GM23338 (cell line): Measurements from ENCODE around the gene ATP5ME. TPM values are rescaled to one million over a fixed set of nuclear protein-coding genes. Genes with fewer than 3 reads are reported as not detected.

ENCODE experiments used
- ATAC-seq: fragments of 200-7000 bp; cut with Tn5 transposase; 3 replicates; pipeline ENCODE4 v1.9.1; 2020
- DNase-seq: peaks from one replicate; pipeline ENCODE4 v3.0.0-alpha.2; 2015; ENCODE audit warnings: low spot score
- H2AFZ ChIP-seq: fragments of 200-600 bp; sonication (generic); 2 replicates; pipeline ENCODE4 v1.8.0; 2016; ENCODE audit warnings: antibody characterized with exemption, mild to moderate bottlenecking, moderate library complexity
- H3F3A ChIP-seq: fragments of 200-600 bp; sonication (generic); replicated peaks from 2 replicates; pipeline ENCODE4 v1.8.0; 2017; ENCODE audit warnings: antibody characterized with exemption, mixed run types, low read depth
- H3K27ac ChIP-seq: fragments of 200-600 bp; sonication (generic); 2 replicates; pipeline ENCODE4 v1.6.1; 2016; ENCODE audit warnings: low read depth
- H3K27me3 ChIP-seq: fragments of 200-600 bp; sonication (generic); 2 replicates; pipeline ENCODE4 v1.8.0; 2016; ENCODE audit warnings: mild to moderate bottlenecking, mixed run types, moderate library complexity; ENCODE audit not compliant: insufficient read depth
- H3K36me3 ChIP-seq: fragments of 200-600 bp; sonication (generic); 2 replicates; pipeline ENCODE4 v1.8.0; 2016; ENCODE audit warnings: mild to moderate bottlenecking; ENCODE audit not compliant: insufficient read depth
- H3K4me1 ChIP-seq: fragments of 200-600 bp; sonication (generic); 2 replicates; pipeline ENCODE4 v1.8.0; 2016; ENCODE audit warnings: mild to moderate bottlenecking, moderate library complexity; ENCODE audit not compliant: insufficient read depth
- H3K4me2 ChIP-seq: fragments of 200-600 bp; sonication (generic); 2 replicates; pipeline ENCODE4 v1.7.1; 2017; ENCODE audit warnings: mixed run types
- H3K4me3 ChIP-seq: fragments of 200-600 bp; sonication (generic); 2 replicates; pipeline ENCODE4 v1.6.1; 2016; ENCODE audit warnings: mixed run types
- H3K79me2 ChIP-seq: fragments of 200-600 bp; sonication (generic); replicated peaks from 2 replicates; pipeline ENCODE4 v1.8.0; 2017; ENCODE audit warnings: mild to moderate bottlenecking; ENCODE audit not compliant: insufficient read depth
- H3K9me2 ChIP-seq: fragments of 200-600 bp; sonication (generic); 2 replicates; pipeline ENCODE4 v1.8.0; 2017; ENCODE audit not compliant: insufficient read depth
- H4K20me1 ChIP-seq: fragments of 200-600 bp; sonication (generic); replicated peaks from 2 replicates; pipeline ENCODE4 v1.8.0; 2017; ENCODE audit warnings: mild to moderate bottlenecking; ENCODE audit not compliant: insufficient read depth
- H3K27ac Mint-ChIP-seq: 2 replicates; pipeline ENCODE4 v1.8.0; 2020; ENCODE audit warnings: inconsistent platforms, mild to moderate bottlenecking, moderate library complexity, mixed read lengths
- H3K27me3 Mint-ChIP-seq: 3 replicates; pipeline ENCODE4 v1.8.0; 2022; ENCODE audit warnings: low read depth, mild to moderate bottlenecking, moderate library complexity, mixed read lengths, inconsistent platforms; ENCODE audit not compliant: insufficient read depth, poor library complexity
- H3K36me3 Mint-ChIP-seq: 3 replicates; pipeline ENCODE4 v1.8.0; 2021; ENCODE audit warnings: low read depth, mild to moderate bottlenecking, inconsistent platforms, moderate library complexity, mixed read lengths
- H3K4me1 Mint-ChIP-seq: 3 replicates; pipeline ENCODE4 v1.8.0; 2020; ENCODE audit warnings: mild to moderate bottlenecking, inconsistent platforms, mixed read lengths
- H3K4me3 Mint-ChIP-seq: 3 replicates; pipeline ENCODE4 v1.8.0; 2021; ENCODE audit warnings: moderate library complexity, mild to moderate bottlenecking, inconsistent platforms, mixed read lengths
- H3K9me3 Mint-ChIP-seq: 3 replicates; pipeline ENCODE4 v1.8.0; 2020; ENCODE audit warnings: moderate library complexity, mild to moderate bottlenecking, inconsistent platforms, mixed read lengths
- CREB1 ChIP-seq: fragments of 250-450 bp; sonication (Bioruptor Pico); IDR thresholded peaks from 2 replicates; pipeline ENCODE4 v1.5.0; 2020; ENCODE audit warnings: low read depth, mild to moderate bottlenecking, moderate library complexity
- EZH2 ChIP-seq: fragments of 200-600 bp; sonication (generic); IDR thresholded peaks from one replicate; pipeline ENCODE4 v1.8.0; 2017; ENCODE audit warnings: antibody characterized with exemption, mild to moderate bottlenecking, low read depth; ENCODE audit not compliant: unreplicated experiment
- EZH2phosphoT487 ChIP-seq: fragments of 200-600 bp; sonication (generic); IDR thresholded peaks from one replicate; pipeline ENCODE4 v1.8.1; 2018; ENCODE audit warnings: antibody characterized with exemption; ENCODE audit not compliant: unreplicated experiment
- JUNB ChIP-seq: IDR thresholded peaks from one replicate; pipeline ENCODE4 v1.6.1; 2016; ENCODE audit warnings: antibody characterized with exemption; ENCODE audit not compliant: unreplicated experiment
- NANOG ChIP-seq: IDR thresholded peaks from 2 replicates; pipeline ENCODE4 v1.6.1; 2016; ENCODE audit warnings: antibody characterized with exemption, borderline replicate concordance
- POLR2AphosphoS5 ChIP-seq: IDR thresholded peaks from 2 replicates; pipeline ENCODE4 v1.6.1; 2016; ENCODE audit warnings: antibody characterized with exemption, low read depth
- STAT1 ChIP-seq: IDR thresholded peaks from one replicate; pipeline ENCODE4 v1.6.1; 2016; ENCODE audit warnings: antibody characterized with exemption; ENCODE audit not compliant: unreplicated experiment
- ZNF114 ChIP-seq: fragments of 250-450 bp; sonication (Bioruptor Pico); IDR thresholded peaks from 2 replicates; pipeline ENCODE4 v1.5.0; 2020; ENCODE audit warnings: mild to moderate bottlenecking, moderate library complexity
- ZNF331 ChIP-seq: fragments of 250-450 bp; sonication (Bioruptor Pico); IDR thresholded peaks from 2 replicates; pipeline ENCODE4 v1.5.0; 2020; ENCODE audit warnings: low read depth, mild to moderate bottlenecking, moderate library complexity
- polyA plus RNA-seq: library from polyadenylated mRNA; unstranded; fragments of >200 nt; fragmentation: Nextera tagmentation; extraction: Ambion mirVana; gene quantifications from 2 replicates; pipeline ENCODE4 v1.2.1, GENCODE V29; 2016
- total RNA-seq: library from RNA; depleted of rRNA; stranded (reverse); fragments of >200 nt; shearing (Covaris generic); gene quantifications from 2 replicates; pipeline ENCODE4 v1.2.3, GENCODE V29; 2014
- TF ChIP-seq, protein P1 (sequence below): IDR thresholded peaks from one replicate; pipeline ENCODE4 v1.6.1; 2018; ENCODE audit warnings: antibody characterized with exemption; ENCODE audit not compliant: unreplicated experiment
- TF ChIP-seq, protein P2 (sequence below), 2 experiments: fragments of 200-600 bp in 1 of 2; sonication (generic) in 1 of 2; conservative IDR thresholded peaks; 2 replicates each; pipeline versions ENCODE4 v1.5.1 to v1.6.1; 2016 to 2017; ENCODE audit warnings: antibody characterized with exemption in 2 of 2, low read depth in 2 of 2, mild to moderate bottlenecking in 2 of 2, moderate library complexity in 1 of 2
- TF ChIP-seq, protein P3 (sequence below): fragments of 250-450 bp; sonication (Bioruptor Pico); IDR thresholded peaks from 2 replicates; pipeline ENCODE4 v1.5.0; 2020; ENCODE audit warnings: mild to moderate bottlenecking, moderate library complexity

The ATP5ME gene
- total and polyA plus RNA-seq, 2 experiments from 2014 or later = 60.5 to 2,021 TPM

DNA sequence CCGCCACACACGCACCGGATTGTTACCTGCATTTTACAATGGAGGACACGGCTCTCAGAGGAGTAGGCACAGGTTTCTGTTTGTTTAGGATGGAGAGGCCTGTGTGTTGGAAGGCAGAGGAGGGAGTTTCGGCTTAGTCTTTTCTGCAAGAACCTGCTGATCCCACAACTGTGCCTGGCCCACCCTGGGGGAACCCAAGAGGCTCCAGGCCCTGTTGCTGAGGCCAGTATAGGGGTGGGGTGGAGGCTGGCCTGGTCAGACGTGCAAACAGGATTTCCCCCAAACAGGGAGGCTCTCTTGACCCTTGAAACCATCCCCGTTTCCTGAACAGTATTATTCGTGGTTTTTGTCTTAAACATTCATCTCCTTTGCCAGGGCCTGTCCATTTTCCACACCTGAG lies 15.6 kb upstream of the ATP5ME start (continued):
- TF ChIP-seq, protein P1, sequence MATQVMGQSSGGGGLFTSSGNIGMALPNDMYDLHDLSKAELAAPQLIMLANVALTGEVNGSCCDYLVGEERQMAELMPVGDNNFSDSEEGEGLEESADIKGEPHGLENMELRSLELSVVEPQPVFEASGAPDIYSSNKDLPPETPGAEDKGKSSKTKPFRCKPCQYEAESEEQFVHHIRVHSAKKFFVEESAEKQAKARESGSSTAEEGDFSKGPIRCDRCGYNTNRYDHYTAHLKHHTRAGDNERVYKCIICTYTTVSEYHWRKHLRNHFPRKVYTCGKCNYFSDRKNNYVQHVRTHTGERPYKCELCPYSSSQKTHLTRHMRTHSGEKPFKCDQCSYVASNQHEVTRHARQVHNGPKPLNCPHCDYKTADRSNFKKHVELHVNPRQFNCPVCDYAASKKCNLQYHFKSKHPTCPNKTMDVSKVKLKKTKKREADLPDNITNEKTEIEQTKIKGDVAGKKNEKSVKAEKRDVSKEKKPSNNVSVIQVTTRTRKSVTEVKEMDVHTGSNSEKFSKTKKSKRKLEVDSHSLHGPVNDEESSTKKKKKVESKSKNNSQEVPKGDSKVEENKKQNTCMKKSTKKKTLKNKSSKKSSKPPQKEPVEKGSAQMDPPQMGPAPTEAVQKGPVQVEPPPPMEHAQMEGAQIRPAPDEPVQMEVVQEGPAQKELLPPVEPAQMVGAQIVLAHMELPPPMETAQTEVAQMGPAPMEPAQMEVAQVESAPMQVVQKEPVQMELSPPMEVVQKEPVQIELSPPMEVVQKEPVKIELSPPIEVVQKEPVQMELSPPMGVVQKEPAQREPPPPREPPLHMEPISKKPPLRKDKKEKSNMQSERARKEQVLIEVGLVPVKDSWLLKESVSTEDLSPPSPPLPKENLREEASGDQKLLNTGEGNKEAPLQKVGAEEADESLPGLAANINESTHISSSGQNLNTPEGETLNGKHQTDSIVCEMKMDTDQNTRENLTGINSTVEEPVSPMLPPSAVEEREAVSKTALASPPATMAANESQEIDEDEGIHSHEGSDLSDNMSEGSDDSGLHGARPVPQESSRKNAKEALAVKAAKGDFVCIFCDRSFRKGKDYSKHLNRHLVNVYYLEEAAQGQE = no peak

DNA sequence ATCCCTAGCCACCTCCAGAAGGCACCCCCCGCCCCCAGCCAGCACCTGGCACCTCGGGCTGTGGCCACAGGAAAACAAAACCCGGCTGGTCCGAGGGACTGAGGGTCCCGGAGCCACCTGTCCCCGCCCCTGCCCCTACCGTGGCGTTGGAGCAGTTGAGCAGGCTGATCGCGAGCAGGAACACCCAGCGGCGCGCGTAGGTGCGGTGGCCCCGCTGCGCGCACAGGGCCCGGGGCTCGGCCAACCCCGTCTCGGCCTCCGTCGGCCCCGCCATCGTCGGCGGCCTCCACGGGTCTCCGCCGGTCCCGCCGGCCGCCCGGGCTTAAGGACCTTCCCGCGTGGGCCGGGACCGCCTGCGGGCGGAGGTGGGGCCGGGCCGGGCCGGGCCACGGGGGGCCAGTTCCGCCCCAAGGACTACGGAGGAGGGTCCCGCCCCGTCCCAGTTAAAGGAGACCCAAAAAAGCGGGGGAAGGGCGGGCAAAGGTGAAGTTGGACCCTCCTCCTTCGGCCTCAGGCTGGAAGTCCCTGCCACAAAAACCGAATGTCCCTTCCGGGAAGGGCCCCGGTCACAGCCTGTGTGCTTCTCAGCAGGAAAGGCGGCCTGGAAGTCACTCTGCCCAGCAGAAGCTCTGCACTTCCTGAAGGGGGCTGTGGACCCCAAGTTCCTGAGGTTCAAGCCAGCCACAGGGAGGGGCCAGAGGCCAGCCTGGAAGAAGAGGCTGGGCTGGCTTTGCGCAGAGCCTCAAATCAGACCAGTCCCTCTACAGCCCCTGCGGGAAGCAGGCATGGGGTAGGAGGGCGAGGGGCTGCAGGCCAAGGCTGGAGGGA lies 15.0 kb upstream of the ATP5ME start, which contains the start of gene SLC49A3:
TSS of gene SLC49A3 (minus strand) at position 298 of the 828 bp plus-strand sequence. CDS start at position 274, 24 bp downstream.
- Mint-ChIP-seq H3K36me3 (no peaks in the 10 kb centered on the region; the same call in 2 of the 3 replicates), H3K27ac (no peak within 1 kb of the TSS), H3K4me3 (peak within 1 kb of the TSS; percentile 65), H3K9me3 (no peaks in the 10 kb centered on the region; the same call in 1 of the 3 replicates), H3K4me1 (peaks cover 24% of the 10 kb centered on the region), H3K27me3 (peaks cover 5% of the 10 kb centered on the region)
- H2AFZ ChIP-seq = peak within 1 kb of the TSS; percentile 98
- H4K20me1 ChIP-seq = no peaks in the 10 kb centered on the region
- H3K27ac ChIP-seq = no peak within 1 kb of the TSS; the same call in 1 of the 2 replicates
- peak within 1 kb of the TSS; percentile 63 for H3K4me3 ChIP-seq
- DNase-seq (peak; percentile 78), ATAC-seq (peak; percentile 29)
- no peaks in the 10 kb centered on the region for H3K27me3 ChIP-seq
- H3K4me2 ChIP-seq = peak within 1 kb of the TSS; percentile 91
- no peaks in the 10 kb centered on the region for H3K9me2 ChIP-seq
- H3K4me1 ChIP-seq = peaks cover 8% of the 10 kb centered on the region
- no peaks in the 10 kb centered on the region for H3K79me2 ChIP-seq
- H3K36me3 ChIP-seq = no peaks in the 10 kb centered on the region
- H3F3A ChIP-seq = 0 out of 2 replicates have a peak, but pooled peaks cover 3% of the 10 kb centered on the region
- TF ChIP-seq, protein P2, sequence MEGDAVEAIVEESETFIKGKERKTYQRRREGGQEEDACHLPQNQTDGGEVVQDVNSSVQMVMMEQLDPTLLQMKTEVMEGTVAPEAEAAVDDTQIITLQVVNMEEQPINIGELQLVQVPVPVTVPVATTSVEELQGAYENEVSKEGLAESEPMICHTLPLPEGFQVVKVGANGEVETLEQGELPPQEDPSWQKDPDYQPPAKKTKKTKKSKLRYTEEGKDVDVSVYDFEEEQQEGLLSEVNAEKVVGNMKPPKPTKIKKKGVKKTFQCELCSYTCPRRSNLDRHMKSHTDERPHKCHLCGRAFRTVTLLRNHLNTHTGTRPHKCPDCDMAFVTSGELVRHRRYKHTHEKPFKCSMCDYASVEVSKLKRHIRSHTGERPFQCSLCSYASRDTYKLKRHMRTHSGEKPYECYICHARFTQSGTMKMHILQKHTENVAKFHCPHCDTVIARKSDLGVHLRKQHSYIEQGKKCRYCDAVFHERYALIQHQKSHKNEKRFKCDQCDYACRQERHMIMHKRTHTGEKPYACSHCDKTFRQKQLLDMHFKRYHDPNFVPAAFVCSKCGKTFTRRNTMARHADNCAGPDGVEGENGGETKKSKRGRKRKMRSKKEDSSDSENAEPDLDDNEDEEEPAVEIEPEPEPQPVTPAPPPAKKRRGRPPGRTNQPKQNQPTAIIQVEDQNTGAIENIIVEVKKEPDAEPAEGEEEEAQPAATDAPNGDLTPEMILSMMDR (conservative IDR thresholded peaks at IDR 0.05; ENCODE audit: low read depth in 2 of 2) = peak; percentile 17 to 50; a peak in 3 of 4 replicates
- no peak for TF ChIP-seq ZNF114
- TF ChIP-seq EZH2 = no peak
- no peak for TF ChIP-seq ZNF331 (CRISPR knock-in tag)
- no peak for TF ChIP-seq JUNB
- TF ChIP-seq EZH2phosphoT487 = no peak
- TF ChIP-seq NANOG = no peak
- no peak for TF ChIP-seq CREB1 (CRISPR knock-in tag)
- TF ChIP-seq, protein P3, sequence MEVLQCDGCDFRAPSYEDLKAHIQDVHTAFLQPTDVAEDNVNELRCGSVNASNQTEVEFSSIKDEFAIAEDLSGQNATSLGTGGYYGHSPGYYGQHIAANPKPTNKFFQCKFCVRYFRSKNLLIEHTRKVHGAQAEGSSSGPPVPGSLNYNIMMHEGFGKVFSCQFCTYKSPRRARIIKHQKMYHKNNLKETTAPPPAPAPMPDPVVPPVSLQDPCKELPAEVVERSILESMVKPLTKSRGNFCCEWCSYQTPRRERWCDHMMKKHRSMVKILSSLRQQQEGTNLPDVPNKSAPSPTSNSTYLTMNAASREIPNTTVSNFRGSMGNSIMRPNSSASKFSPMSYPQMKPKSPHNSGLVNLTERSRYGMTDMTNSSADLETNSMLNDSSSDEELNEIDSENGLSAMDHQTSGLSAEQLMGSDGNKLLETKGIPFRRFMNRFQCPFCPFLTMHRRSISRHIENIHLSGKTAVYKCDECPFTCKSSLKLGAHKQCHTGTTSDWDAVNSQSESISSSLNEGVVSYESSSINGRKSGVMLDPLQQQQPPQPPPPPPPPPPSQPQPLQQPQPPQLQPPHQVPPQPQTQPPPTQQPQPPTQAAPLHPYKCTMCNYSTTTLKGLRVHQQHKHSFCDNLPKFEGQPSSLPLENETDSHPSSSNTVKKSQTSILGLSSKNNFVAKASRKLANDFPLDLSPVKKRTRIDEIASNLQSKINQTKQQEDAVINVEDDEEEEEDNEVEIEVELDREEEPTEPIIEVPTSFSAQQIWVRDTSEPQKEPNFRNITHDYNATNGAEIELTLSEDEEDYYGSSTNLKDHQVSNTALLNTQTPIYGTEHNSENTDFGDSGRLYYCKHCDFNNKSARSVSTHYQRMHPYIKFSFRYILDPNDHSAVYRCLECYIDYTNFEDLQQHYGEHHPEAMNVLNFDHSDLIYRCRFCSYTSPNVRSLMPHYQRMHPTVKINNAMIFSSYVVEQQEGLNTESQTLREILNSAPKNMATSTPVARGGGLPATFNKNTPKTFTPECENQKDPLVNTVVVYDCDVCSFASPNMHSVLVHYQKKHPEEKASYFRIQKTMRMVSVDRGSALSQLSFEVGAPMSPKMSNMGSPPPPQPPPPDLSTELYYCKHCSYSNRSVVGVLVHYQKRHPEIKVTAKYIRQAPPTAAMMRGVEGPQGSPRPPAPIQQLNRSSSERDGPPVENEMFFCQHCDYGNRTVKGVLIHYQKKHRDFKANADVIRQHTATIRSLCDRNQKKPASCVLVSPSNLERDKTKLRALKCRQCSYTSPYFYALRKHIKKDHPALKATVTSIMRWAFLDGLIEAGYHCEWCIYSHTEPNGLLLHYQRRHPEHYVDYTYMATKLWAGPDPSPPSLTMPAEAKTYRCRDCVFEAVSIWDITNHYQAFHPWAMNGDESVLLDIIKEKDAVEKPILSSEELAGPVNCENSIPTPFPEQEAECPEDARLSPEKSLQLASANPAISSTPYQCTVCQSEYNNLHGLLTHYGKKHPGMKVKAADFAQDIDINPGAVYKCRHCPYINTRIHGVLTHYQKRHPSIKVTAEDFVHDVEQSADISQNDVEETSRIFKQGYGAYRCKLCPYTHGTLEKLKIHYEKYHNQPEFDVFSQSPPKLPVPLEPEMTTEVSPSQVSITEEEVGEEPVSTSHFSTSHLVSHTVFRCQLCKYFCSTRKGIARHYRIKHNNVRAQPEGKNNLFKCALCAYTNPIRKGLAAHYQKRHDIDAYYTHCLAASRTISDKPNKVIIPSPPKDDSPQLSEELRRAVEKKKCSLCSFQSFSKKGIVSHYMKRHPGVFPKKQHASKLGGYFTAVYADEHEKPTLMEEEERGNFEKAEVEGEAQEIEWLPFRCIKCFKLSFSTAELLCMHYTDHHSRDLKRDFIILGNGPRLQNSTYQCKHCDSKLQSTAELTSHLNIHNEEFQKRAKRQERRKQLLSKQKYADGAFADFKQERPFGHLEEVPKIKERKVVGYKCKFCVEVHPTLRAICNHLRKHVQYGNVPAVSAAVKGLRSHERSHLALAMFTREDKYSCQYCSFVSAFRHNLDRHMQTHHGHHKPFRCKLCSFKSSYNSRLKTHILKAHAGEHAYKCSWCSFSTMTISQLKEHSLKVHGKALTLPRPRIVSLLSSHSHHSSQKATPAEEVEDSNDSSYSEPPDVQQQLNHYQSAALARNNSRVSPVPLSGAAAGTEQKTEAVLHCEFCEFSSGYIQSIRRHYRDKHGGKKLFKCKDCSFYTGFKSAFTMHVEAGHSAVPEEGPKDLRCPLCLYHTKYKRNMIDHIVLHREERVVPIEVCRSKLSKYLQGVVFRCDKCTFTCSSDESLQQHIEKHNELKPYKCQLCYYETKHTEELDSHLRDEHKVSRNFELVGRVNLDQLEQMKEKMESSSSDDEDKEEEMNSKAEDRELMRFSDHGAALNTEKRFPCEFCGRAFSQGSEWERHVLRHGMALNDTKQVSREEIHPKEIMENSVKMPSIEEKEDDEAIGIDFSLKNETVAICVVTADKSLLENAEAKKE (CRISPR knock-in tag) = no peak
- peak; percentile 66 for TF ChIP-seq POLR2AphosphoS5
- no peak for TF ChIP-seq STAT1
